HG02852 (cell line): ENCODE measurements around the gene ABLIM2.

ENCODE experiments used
- ATAC-seq: cut with Tn5 transposase; IDR thresholded peaks from one replicate; pipeline ENCODE4 v1.9.1; 2021; ENCODE audit warnings: mild to moderate bottlenecking, moderate library complexity; ENCODE audit not compliant: unreplicated experiment

ABLIM2 gene

DNA sequence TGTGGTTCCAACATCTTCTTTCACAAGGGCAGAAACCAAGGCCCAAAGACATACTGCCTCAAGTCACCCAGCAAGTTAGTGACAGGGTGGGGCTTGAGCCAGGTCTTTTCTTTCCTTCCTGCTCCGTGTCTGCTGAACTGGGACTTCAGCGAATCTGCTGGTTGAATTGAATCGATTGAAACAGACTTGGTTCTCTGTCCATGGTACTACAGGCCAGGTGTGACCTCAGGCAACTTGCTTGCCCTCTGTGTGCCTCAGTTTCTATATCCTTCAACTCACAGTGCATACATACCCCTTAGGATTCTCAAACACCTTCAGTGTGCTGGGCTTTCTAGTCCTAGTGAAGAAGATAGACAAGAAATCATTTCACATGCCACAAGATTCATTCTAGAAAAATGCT is 2.0 kb upstream of the ABLIM2 start:
- no peak for ATAC-seq

DNA sequence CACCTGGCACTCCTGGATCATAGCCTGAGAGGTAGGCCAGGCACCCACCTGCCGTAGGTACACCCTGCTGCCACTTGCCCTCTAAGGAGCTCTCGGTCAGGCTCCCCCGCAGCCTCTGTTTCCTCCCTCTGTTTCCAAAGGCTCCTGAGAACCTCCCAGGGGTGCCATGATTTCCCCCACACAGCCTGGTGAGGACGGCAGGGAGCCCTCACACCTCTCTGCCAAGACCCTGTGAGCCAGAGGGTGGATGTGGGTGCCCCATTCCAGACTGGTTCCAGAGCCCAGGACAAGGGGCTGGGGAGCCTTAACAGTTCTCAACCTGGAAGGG is 1.6 kb upstream of the ABLIM2 start:
- no peak for ATAC-seq

DNA sequence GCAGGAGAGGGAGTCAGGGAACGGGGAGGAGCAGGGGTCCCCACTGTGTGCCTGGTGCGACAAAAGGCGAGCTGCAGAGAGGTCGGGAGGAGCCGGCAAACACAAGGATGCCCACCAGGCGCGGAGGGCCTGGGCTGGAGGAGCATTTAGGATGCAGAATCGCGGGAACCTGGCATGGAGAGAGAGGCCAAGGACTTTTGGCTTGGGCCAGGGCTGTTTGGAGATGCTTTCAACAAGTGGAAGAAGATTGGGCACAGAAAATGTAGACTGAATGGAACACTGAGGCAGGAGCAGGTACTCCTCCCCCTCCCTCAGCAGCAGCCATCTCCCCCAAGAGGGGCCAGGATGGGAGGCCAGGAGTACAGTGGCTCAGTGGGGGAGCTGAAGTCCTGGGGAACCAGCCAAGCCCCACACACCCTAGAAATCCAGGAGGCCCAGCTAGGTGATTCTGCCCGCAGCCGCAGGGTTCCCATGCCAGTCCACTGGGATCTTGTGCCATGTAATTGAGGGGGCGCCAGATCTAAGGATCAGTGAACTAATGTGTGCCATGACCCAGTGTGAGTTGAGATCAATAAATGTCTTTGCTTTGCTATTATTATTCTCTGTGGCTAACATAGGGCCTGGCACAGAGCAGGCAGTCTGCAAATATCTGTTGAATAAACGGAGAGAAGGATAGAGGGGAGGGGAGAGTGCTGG is 1.1 kb upstream of the ABLIM2 start:
- no peak for ATAC-seq

DNA sequence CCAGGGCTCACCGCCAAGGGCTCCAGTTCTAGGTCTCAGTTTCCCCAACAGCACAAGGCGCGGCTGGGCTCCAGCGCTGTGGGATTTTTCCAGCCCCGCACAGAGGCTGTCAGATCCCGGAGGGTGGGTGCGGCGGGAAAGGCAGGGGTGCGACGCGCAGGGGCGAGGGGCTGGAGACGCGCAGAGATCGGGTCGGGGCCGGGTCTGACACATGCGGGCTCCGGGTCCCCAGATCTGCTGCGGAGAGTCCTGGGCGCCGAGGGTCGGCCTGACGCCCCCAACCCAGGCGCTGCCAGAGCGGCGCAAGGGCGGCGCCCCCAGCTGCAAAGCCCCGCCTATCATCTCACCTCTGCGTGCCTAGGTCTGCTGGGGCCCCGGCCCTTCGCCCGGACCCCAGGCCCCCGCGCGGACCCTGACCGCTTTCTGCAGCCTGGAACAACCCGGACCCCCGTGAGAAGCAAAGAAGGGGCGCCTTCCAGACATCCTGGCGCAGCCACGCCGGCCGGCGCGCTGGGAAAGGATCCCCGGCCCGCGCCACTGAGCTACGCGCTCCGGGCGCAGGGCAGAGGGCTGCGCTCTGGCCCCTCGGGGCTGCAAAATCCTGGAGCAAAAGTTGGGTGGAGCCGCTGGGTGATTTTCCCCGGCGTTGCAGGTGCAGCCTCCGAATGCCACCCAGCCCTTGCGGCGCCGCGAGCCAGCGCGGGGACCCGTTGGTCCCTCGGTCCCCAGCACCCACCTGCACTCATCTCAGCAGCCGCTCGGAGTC is 486 bp downstream of the ABLIM2 start:
- ATAC-seq, result no peak

GRCh38 chr4:8157496-8157895 is 1.1 kb downstream of the ABLIM2 start:
- ATAC-seq, result no peak

- ATAC-seq, result no peak
Measured at GRCh38 chr4:8156617-8157016, 2.0 kb downstream of the ABLIM2 start.

DNA sequence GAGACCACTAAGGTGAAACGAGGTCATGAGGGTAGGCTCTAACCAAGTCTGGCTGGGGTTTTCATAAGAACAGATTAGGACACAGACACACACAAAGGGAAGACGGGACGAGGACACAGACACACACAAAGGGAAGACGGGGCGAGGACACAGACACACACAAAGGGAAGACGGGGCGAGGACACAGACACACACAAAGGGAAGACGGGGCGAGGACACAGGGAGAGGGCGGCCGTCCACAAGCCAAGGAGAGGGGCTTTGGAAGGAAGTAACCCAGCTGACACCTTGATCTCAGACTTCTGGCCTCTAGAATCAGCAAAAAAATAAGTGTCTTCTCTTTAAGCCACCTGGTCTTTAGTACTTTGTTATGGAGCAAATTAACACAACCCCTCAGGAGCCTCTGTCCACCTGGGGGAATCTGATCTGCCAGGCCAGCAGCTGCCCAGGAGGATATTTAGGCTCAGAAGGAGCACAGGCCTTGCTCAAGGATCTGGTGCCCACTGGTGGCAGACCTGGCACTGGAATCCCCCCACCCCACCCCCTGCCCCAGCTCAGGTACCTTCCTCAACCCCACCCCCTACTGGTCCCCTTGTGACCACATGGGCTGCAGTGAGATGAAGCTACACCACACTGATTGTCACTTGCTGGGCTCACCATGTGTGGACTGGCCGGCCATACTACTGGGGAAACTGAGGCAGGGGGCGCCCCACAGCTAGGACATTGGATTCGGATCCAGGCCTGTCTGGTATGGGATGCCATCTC is 2.8 kb downstream of the ABLIM2 start:
- ATAC-seq, result no peak

DNA sequence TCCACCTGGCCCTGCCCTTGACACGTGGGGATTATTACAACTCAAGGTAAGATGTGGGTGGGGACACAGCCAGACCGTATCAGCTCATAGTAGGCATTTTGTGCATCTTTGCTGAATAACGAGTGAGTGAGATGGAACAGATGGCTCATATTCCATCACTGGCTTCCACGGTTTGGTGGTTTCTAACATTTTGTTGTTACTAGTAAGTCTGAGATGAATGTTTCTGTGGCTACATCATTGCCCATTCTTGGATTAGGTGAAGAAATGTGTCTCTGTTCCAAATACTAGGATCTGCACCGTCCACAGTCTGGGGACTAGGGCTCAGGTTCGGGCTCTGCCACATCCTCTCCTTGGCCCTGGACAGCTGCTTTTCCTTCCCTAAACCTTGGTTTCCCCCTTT is 3.6 kb downstream of the ABLIM2 start:
- no peak for ATAC-seq

DNA sequence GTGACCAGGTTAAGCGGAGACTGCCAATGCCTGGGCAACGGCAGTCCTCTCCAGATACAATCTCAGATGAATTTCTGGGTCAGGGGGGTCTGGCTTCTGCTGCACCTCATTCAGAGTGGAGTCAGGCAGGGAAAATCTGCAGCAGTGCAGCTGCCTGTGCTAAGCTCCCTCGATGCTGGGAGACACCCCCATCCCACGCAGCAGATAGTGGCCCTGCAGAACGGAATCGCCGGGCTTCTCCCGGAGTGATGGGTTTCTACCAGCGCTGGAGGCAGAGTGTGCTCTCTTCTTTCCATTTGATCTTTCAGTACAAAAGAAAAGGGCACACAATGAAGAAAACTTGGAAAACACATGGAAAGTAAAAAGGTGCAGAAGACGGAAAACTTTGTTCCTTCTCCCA is 5.2 kb downstream of the ABLIM2 start:
- ATAC-seq, result no peak

DNA sequence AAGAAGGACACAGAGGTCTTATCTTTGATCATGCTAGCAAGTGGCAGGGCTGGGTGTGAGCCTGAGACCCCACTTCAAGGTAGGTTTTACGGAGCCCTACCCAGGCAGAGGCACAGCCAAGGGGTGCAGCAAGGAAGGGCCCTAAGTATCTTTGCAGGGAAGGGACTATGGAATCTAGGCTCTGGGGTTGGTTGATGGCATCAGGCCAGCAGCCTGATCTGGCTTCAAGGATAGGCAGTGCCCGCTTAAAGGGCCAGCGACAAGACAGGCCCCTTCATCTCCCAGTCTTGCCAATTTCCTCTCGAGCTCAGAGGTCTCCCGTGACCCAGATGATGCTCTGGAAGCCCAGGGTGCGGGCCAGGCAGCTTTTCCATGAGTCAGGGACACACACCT is 5.8 kb downstream of the ABLIM2 start:
- no peak for ATAC-seq

GRCh38 chr4:8152090-8152864 is 6.3 kb downstream of the ABLIM2 start:
- no peak for ATAC-seq

DNA sequence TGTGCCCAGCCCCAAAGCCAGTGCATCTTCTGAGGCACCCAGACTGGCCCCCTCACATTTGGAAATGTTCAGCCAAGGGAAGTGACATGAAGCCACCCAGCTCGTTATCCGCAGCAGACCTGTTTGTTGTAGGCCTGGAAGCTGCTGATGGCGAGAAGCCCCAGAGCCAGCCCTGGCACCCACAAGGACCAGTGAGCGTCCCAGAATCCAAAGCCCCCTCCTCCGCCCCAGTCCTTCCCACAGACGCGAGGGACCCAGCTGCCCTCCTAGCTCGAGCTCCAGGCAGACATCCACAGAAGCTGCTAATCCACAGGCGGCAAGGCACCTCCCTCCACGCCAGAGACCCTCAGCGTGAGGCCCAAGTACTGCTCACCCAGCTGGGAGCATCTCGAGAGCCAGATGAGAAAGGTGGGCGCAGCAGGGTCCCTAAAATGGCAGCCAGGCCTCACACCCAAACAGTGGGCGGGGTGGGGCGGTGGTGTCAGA is 7.4 kb downstream of the ABLIM2 start:
- no peak for ATAC-seq

DNA sequence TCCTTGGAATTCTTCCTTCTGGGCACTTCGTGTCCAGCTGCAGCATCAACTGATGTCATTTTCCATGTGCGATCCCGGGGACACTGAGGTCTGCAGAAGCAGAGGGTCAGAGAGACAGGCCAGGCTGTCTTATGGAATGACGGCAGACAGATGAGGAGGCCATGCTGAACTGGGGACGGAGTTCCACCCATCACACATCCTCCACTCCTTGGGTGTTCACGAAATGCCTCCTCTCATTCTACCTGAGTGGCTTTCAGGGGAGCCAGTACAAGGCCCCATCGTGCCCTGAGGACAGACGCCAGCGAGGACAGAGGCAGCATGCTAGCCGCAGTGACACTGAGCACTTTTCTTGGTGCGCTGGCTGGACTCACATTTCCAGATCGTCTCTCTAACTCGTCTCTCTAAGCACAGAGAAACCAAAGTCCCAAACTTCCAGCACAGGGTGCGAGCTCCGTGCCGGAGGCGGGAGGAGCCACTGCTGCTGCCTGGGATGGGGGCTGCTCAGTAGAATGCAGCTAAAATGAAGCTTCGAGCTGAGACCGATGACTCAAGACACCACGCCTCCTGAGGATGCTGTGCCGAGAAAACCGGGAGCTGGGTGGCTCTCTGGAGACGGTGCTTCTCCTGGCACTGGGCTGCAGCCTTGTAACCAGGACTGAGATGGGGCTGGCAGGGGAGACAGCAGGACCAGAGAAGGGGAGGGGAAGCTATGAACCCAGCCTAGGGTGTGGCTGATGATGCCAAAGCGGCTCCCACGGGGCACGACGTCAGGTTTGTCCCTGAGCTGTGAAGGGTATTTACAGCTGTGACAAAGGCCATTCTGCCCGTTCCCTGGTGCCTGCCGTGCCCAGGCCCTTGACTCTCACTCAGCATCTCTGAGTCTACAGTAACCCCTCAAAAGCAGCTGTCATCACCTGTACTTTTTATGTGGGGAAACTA is 8.2 kb downstream of the ABLIM2 start:
- ATAC-seq, result no peak

DNA sequence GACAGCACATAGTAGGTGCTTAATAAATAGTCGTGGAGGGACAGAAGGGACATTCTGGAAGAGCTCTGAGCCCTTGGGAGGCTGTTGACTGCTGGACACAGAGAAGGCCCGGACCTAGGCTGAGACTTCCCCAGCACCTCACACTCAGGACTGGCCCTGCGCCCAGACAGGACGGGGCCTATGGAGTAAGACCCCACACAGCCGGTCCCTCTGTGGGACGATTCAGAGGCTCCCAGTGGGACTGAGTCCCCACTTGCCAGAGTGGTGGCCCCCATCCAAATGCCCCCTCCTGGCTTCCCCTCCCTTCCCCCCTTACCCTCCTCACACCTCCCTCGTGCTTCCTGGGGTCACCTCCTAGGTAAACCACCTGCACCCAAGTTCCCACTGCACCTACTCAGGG is 8.9 kb downstream of the ABLIM2 start:
- no peak for ATAC-seq

GRCh38 chr4:8148785-8149435 is 9.7 kb downstream of the ABLIM2 start:
- no peak for ATAC-seq

GRCh38 chr4:8148159-8148558 is 10.5 kb downstream of the ABLIM2 start:
- ATAC-seq, result no peak

DNA sequence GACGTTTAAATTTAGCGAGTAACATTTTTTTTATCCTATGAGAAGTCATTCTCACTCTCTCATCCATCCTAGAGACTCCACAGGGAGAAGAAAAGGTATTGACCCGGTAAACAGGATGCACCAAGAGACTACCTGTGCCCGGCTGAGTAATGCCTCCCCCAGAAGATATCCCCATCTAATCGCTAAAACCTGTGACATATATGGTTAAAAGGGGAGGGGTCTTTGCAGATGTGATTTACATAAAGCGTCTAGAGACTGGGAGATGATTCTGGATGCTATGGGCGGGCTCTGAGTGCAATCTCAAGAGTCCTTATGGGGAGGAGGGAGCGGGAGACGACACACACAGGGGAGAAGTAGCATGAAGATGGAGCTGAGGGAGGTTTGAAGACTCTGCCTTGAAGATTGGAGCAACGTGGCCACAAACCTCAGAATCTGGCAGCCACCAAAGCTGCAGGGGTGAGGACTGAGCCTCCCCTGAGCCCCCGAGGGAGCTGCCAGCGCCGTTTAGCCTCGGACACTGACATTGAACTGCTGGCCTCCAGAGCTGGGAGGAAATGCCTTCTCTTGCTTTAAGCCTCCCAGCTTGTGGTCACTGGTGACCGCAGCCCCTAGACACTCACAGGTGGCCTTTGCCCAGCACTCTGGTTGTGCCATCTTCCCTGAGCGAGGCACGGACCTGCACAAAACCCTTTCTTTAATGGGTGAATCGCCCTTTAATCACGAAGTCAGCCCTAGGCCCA is 11.2 kb downstream of the ABLIM2 start:
- no peak for ATAC-seq

- ATAC-seq, result no peak
Measured at GRCh38 chr4:8146157-8146556, 12.5 kb downstream of the ABLIM2 start.

GRCh38 chr4:8144359-8144758 is 14.3 kb downstream of the ABLIM2 start:
- ATAC-seq, result no peak
